ENCODE results near the gene RNASE7. TPM values are rescaled to one million over a fixed set of nuclear protein-coding genes. Genes with fewer than 3 reads are reported as not detected.

Gene RNASE7
- total RNA-seq, 1 donor from 2014 or later = not detected

- H3K27ac ChIP-seq (replicated peaks) = no peak overlapping the region
- peaks cover 45% of the 10 kb centered on the region for H3K4me1 ChIP-seq
- no peak for TF ChIP-seq CTCF (IDR thresholded peaks at IDR 0.05; ENCODE audit: borderline replicate concordance)
- intact Hi-C loops (cut with micrococcal nuclease) = no loop called here
- no peak for DNase-seq
- H3K4me3 ChIP-seq = no peak overlapping the region
- H3K36me3 ChIP-seq = no peaks in the 10 kb centered on the region
- no peaks in the 10 kb centered on the region for H3K9me3 ChIP-seq (replicated peaks)
- no peaks in the 10 kb centered on the region for H3K27me3 ChIP-seq (ENCODE audit: low read depth)
Observed at GRCh38 chr14:21047378-21047781, 5.2 kb downstream of the RNASE7 start.

DNA sequence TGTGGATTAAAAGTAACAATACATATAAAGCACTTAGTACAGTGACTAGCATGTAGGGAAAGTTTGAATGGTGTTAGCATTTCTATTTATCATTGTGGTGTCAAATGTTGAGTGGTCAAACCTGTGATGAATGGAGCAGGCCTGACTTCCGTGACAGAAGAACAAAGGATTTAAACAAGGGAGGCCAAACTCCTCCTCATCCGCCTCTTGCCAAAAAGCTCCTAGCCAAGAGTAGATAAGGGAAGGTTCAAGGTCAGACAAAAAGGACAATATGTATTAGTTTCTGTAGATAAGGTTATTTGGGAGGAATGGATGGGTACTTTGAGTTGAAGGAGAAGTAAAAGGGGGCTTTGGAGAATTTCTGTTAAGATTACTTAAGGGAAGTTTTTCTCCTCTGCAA, 6.5 kb downstream of the RNASE7 start:
- H3K27ac ChIP-seq (replicated peaks) = no peak overlapping the region
- no peaks in the 10 kb centered on the region for H3K9me3 ChIP-seq (replicated peaks)
- H3K36me3 ChIP-seq = no peaks in the 10 kb centered on the region
- DNase-seq = no peak
- TF ChIP-seq CTCF (IDR thresholded peaks at IDR 0.05; ENCODE audit: borderline replicate concordance) = no peak
- peaks cover 32% of the 10 kb centered on the region for H3K4me1 ChIP-seq
- no peak overlapping the region for H3K4me3 ChIP-seq
- H3K27me3 ChIP-seq (ENCODE audit: low read depth) = no peaks in the 10 kb centered on the region
- intact Hi-C loops (cut with micrococcal nuclease) = no loop called here

DNA sequence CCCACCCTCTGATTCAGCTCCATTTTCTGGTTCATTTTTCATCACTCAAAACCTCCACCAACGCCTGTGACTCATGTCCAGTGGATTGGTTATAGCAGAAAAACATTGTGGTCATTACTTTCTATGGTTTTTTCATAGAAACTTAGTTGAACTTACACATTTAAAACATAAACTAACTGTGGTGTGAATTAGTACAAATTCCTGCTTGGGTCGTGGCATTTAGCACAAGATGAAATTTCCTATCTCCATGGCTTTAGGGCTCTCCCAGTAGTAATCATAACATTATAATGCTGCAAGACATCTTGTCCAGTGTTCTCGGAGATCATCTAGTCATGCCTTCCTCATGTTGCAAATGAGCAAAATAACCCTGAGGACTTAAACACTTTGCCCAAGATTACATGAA, 7.1 kb downstream of the RNASE7 start:
- DNase-seq = no peak
- H3K27me3 ChIP-seq (ENCODE audit: low read depth) = no peaks in the 10 kb centered on the region
- no peaks in the 10 kb centered on the region for H3K9me3 ChIP-seq (replicated peaks)
- H3K4me3 ChIP-seq = no peak overlapping the region
- H3K4me1 ChIP-seq = peaks cover 26% of the 10 kb centered on the region
- intact Hi-C loops (cut with micrococcal nuclease) = no loop called here
- no peaks in the 10 kb centered on the region for H3K36me3 ChIP-seq
- H3K27ac ChIP-seq (replicated peaks) = no peak overlapping the region
- TF ChIP-seq CTCF (IDR thresholded peaks at IDR 0.05; ENCODE audit: borderline replicate concordance) = no peak

DNA sequence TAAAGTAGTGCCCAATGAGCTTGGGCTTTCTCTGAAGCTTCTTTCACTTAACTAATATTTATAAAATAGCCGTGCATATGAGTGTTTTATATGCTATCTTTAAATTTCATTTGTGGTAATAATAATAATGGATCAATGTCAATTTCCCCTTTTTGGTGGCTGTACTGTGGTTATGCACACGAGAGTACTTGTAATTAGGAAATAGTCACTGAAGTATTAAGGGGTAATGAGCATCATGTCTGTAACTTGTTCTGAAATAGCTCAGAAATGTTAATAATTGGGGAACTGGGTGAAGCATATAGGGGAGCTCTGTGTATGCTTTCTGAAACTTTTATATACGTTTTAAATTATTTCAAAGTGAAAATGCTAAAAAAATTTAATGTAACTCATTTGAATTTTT, 8.4 kb downstream of the RNASE7 start:
- intact Hi-C loops (cut with micrococcal nuclease) = no loop called here
- no peak for TF ChIP-seq CTCF (IDR thresholded peaks at IDR 0.05; ENCODE audit: borderline replicate concordance)
- Histone ChIP-seq H3K9me3 (replicated peaks) (no peaks in the 10 kb centered on the region), H3K27ac (replicated peaks) (no peak overlapping the region), H3K27me3 (ENCODE audit: low read depth) (no peaks in the 10 kb centered on the region), H3K36me3 (no peaks in the 10 kb centered on the region), H3K4me3 (no peak overlapping the region), H3K4me1 (peaks cover 21% of the 10 kb centered on the region)
- DNase-seq = no peak

- H3K27me3 ChIP-seq (ENCODE audit: low read depth) = no peaks in the 10 kb centered on the region
- H3K36me3 ChIP-seq = no peaks in the 10 kb centered on the region
- no peaks in the 10 kb centered on the region for H3K9me3 ChIP-seq (replicated peaks)
- DNase-seq = no peak
- no peak overlapping the region for H3K4me3 ChIP-seq
- no peak overlapping the region for H3K27ac ChIP-seq (replicated peaks)
- TF ChIP-seq CTCF (IDR thresholded peaks at IDR 0.05; ENCODE audit: borderline replicate concordance) = no peak
- H3K4me1 ChIP-seq = peaks cover 16% of the 10 kb centered on the region
- intact Hi-C loops (cut with micrococcal nuclease) = no loop called here
Observed at GRCh38 chr14:21053184-21054122, 11.3 kb downstream of the RNASE7 start.

All from left ventricle myocardium inferior (tissue), 1 donor.